Measurements from ENCODE around the gene PRKD1.

DNA sequence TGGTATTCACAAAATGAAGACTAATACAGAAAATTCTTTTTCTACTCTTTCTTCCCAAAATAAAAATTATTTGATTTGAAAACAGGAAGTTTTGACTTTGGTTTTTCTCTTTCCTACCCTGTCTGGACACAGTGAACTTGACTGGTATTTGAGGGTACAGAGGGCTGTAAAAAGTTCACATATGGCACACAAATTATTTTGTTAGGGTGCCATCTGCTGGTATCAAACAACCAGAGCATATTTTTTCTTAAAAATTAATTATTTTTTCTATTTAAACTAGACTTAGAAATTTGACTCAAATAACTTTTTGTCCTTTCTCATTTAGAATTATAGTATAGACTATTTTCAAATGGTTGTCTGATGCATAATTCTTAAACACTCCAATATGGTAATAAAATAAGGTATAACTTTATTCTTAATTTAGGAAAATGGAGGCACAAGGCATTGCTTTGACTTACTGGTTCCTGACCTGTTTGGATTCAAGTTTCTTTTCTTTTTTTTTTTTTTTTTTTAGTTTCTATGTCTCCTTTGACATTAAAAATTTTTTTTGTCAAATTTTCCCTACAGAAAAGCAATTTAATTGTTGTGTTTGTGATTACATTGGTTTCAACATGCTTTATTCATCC, 390.6 kb downstream of the PRKD1 start:
- TF ChIP-seq, protein P1, sequence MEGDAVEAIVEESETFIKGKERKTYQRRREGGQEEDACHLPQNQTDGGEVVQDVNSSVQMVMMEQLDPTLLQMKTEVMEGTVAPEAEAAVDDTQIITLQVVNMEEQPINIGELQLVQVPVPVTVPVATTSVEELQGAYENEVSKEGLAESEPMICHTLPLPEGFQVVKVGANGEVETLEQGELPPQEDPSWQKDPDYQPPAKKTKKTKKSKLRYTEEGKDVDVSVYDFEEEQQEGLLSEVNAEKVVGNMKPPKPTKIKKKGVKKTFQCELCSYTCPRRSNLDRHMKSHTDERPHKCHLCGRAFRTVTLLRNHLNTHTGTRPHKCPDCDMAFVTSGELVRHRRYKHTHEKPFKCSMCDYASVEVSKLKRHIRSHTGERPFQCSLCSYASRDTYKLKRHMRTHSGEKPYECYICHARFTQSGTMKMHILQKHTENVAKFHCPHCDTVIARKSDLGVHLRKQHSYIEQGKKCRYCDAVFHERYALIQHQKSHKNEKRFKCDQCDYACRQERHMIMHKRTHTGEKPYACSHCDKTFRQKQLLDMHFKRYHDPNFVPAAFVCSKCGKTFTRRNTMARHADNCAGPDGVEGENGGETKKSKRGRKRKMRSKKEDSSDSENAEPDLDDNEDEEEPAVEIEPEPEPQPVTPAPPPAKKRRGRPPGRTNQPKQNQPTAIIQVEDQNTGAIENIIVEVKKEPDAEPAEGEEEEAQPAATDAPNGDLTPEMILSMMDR (IDR thresholded peaks at IDR 0.05; ENCODE audit: low read length), result no peak; the same call in 1 of the 2 replicates
- TF ChIP-seq EZH2 (IDR thresholded peaks at IDR 0.05; ENCODE audit: borderline replicate concordance, low read length), result no peak
